Liver (tissue), 9 donors: ENCODE data around the gene TRIM22. TPM values are rescaled to one million over a fixed set of nuclear protein-coding genes. Genes with fewer than 3 reads are reported as not detected.

Experiments
- DNase-seq: peaks from one replicate; pipeline ENCODE4 v3.0.0-alpha.2; 2017; ENCODE audit warnings: low spot score
- H3K27ac ChIP-seq, 2 donors: one replicate each; pipeline ENCODE4 v1.7.0; 2013; ENCODE audit warnings: inconsistent platforms in 2 of 2, low read length in 2 of 2, control low read depth in 1 of 2, low read depth in 1 of 2, mild to moderate bottlenecking in 1 of 2
- H3K27me3 ChIP-seq, 4 donors: one replicate each; pipeline versions ENCODE4 v1.6.1 to v1.7.0; 2013; ENCODE audit warnings: low read length in 3 of 4, inconsistent platforms in 1 of 4, mild to moderate bottlenecking in 1 of 4, moderate library complexity in 1 of 4; ENCODE audit not compliant: control insufficient read depth in 4 of 4, insufficient read depth in 4 of 4
- H3K36me3 ChIP-seq, 4 donors: one replicate each; pipeline versions ENCODE4 v1.6.1 to v1.7.0; 2013; ENCODE audit warnings: low read length in 3 of 4, mild to moderate bottlenecking in 3 of 4, low read depth in 1 of 4, moderate library complexity in 1 of 4; ENCODE audit not compliant: control insufficient read depth in 4 of 4, insufficient read depth in 3 of 4
- H3K4me1 ChIP-seq, 4 donors: one replicate each; pipeline versions ENCODE4 v1.6.1 to v1.7.0; 2013; ENCODE audit warnings: low read length in 3 of 4, mild to moderate bottlenecking in 3 of 4, moderate library complexity in 1 of 4; ENCODE audit not compliant: control insufficient read depth in 4 of 4, insufficient read depth in 4 of 4
- H3K4me3 ChIP-seq, 3 donors: one replicate each; pipeline versions ENCODE4 v1.6.1 to v1.7.0; 2013; ENCODE audit warnings: low read length in 3 of 3, control low read depth in 1 of 3, low read depth in 1 of 3, mild to moderate bottlenecking in 1 of 3
- H3K9ac ChIP-seq, 2 donors: one replicate each; pipeline ENCODE4 v1.7.0; 2013; ENCODE audit warnings: low read length in 2 of 2, mild to moderate bottlenecking in 2 of 2, moderate library complexity in 2 of 2, control low read depth in 1 of 2, low read depth in 1 of 2
- H3K9me3 ChIP-seq, 4 donors: one replicate each; pipeline versions ENCODE4 v1.6.1 to v1.7.0; 2013; ENCODE audit warnings: low read length in 3 of 4; ENCODE audit not compliant: control insufficient read depth in 4 of 4
- CTCF ChIP-seq: fragments of 150-350 bp; IDR thresholded peaks from 2 replicates; pipeline ENCODE4 v1.5.1; 2017; ENCODE audit warnings: improper control_type of control experiment, low read depth, low read length; ENCODE audit not compliant: missing input control
- EGR1 ChIP-seq, 2 donors: IDR thresholded peaks; 2 replicates each; pipeline ENCODE4 v1.6.1; 2016 to 2018; ENCODE audit warnings: antibody characterized with exemption in 2 of 2, low read depth in 2 of 2
- FOXA1 ChIP-seq: IDR thresholded peaks from 2 replicates; pipeline ENCODE4 v1.6.1; 2016; ENCODE audit warnings: antibody characterized with exemption
- FOXA2 ChIP-seq: IDR thresholded peaks from 2 replicates; pipeline ENCODE4 v1.6.1; 2016; ENCODE audit warnings: antibody characterized with exemption
- GABPA ChIP-seq, 2 donors: IDR thresholded peaks in 1 of 2; conservative IDR thresholded peaks in 1 of 2; 2 replicates each; pipeline ENCODE4 v1.6.1; 2016; ENCODE audit warnings: antibody characterized with exemption in 2 of 2, mild to moderate bottlenecking in 1 of 2, moderate library complexity in 1 of 2
- HNF4A ChIP-seq, 2 donors: conservative IDR thresholded peaks; 2 replicates each; pipeline ENCODE4 v1.6.1; 2016; ENCODE audit warnings: antibody characterized with exemption in 2 of 2, mild to moderate bottlenecking in 2 of 2
- HNF4G ChIP-seq: IDR thresholded peaks from 2 replicates; pipeline ENCODE4 v1.6.1; 2016; ENCODE audit warnings: antibody characterized with exemption
- JUND ChIP-seq, 2 donors: IDR thresholded peaks; 2 replicates each; pipeline ENCODE4 v1.6.1; 2016; ENCODE audit warnings: antibody characterized with exemption in 2 of 2
- MAX ChIP-seq: IDR thresholded peaks from 2 replicates; pipeline ENCODE4 v1.6.1; 2016; ENCODE audit warnings: antibody characterized with exemption
- NR2F2 ChIP-seq: IDR thresholded peaks from 2 replicates; pipeline ENCODE4 v1.6.1; 2016; ENCODE audit warnings: antibody characterized with exemption
- RAD21 ChIP-seq, 2 donors: IDR thresholded peaks; 2 replicates each; pipeline ENCODE4 v1.6.1; 2016; ENCODE audit warnings: antibody characterized with exemption in 2 of 2, mild to moderate bottlenecking in 2 of 2
- REST ChIP-seq: IDR thresholded peaks from 2 replicates; pipeline ENCODE4 v1.6.1; 2016; ENCODE audit warnings: antibody characterized with exemption, mild to moderate bottlenecking
- RXRA ChIP-seq, 2 donors: IDR thresholded peaks; 2 replicates each; pipeline ENCODE4 v1.6.1; 2017 to 2018; ENCODE audit warnings: antibody characterized with exemption in 2 of 2, mild to moderate bottlenecking in 1 of 2
- SP1 ChIP-seq: IDR thresholded peaks from 2 replicates; pipeline ENCODE4 v1.6.1; 2018; ENCODE audit warnings: antibody characterized with exemption, mild to moderate bottlenecking
- TAF1 ChIP-seq: conservative IDR thresholded peaks from 2 replicates; pipeline ENCODE4 v1.6.1; 2016; ENCODE audit warnings: antibody characterized with exemption, mild to moderate bottlenecking
- YY1 ChIP-seq: IDR thresholded peaks from 2 replicates; pipeline ENCODE4 v1.6.1; 2016; ENCODE audit warnings: antibody characterized with exemption, mild to moderate bottlenecking
- WGBS: extraction: QIAGEN DNeasy Blood & Tissue Kit; methylation state at CpG from one replicate; pipeline ENCODE4 v1.1.7; 2013; 5-methylcytosine and 5-hydroxymethylcytosine counted together
- polyA plus RNA-seq, 2 donors: library from polyadenylated mRNA; stranded (reverse) in 1 of 2; unstranded in 1 of 2; fragments of 200-250 nt in 1 of 2; fragments of >200 nt in 1 of 2; fragmentation: Nextera tagmentation in 1 of 2; extraction: Ambion mirVana in 1 of 2; gene quantifications; one replicate each; pipeline versions ENCODE4 v1.2.1 to v1.2.3, GENCODE V29; 2013 to 2015
- total RNA-seq, 2 donors: library from RNA; depleted of rRNA; stranded (reverse); fragments of >200 nt; gene quantifications; one replicate each; pipeline ENCODE4 v1.2.3, GENCODE V29; 2014
- TF ChIP-seq, protein P1 (sequence below): IDR thresholded peaks from 2 replicates; pipeline ENCODE4 v1.6.1; 2016; ENCODE audit warnings: antibody characterized with exemption
- TF ChIP-seq, protein P2 (sequence below): IDR thresholded peaks from 2 replicates; pipeline ENCODE4 v1.6.1; 2016; ENCODE audit warnings: antibody characterized with exemption
- donor health status: healthy.
- donor health status: healthy.
- donor health status: healthy.
- donor health status: healthy.
- donor health status: healthy.

The TRIM22 gene
- total and polyA plus RNA-seq, 4 donors = 3.6 to 21.6 (median 9.6) TPM

DNA sequence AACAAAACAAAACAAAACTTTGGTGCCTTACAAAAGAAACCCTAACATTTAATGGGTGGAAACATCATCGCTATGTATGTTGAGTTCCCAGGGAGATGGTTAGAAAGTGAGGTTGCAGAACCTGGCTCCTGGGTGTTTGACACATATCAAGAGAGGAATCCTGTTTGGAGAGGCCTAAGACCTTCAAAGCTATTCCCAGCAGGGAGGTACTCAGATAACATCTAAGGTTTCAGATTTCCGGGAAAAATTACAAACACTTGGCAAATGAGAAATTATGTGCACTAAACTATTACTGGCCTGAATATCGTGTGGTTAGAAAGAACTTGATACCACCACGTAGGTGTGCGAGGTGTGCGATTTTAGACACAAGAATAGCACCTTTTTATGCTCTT is 23.2 kb upstream of the TRIM22 start:
- Histone ChIP-seq H3K36me3 (peaks cover 3 to 56% (median 30%) of the 10 kb centered on the region in 4 donors), H3K27ac (no peak overlapping the region), H3K4me1 (no peaks in the 10 kb centered on the region), H3K4me3 (no peak overlapping the region), H3K9me3 (no peaks in the 10 kb centered on the region), H3K9ac (no peak overlapping the region), H3K27me3 (no peaks in the 10 kb centered on the region)
- 94% methylated on average over 6 of the region's 6 CpGs for WGBS
- TF ChIP-seq SP1 = no peak
- no peak for TF ChIP-seq RAD21 (IDR thresholded peaks at IDR 0.05)
- no peak for TF ChIP-seq YY1
- no peak for TF ChIP-seq HNF4A (conservative IDR thresholded peaks at IDR 0.05)
- TF ChIP-seq JUND (IDR thresholded peaks at IDR 0.05) = no peak
- TF ChIP-seq RXRA (IDR thresholded peaks at IDR 0.05) = no peak
- TF ChIP-seq NR2F2 = no peak
- no peak for TF ChIP-seq HNF4G
- no peak for TF ChIP-seq REST
- no peak for TF ChIP-seq TAF1
- TF ChIP-seq FOXA2 = no peak
- no peak for TF ChIP-seq CTCF
- TF ChIP-seq, protein P1, sequence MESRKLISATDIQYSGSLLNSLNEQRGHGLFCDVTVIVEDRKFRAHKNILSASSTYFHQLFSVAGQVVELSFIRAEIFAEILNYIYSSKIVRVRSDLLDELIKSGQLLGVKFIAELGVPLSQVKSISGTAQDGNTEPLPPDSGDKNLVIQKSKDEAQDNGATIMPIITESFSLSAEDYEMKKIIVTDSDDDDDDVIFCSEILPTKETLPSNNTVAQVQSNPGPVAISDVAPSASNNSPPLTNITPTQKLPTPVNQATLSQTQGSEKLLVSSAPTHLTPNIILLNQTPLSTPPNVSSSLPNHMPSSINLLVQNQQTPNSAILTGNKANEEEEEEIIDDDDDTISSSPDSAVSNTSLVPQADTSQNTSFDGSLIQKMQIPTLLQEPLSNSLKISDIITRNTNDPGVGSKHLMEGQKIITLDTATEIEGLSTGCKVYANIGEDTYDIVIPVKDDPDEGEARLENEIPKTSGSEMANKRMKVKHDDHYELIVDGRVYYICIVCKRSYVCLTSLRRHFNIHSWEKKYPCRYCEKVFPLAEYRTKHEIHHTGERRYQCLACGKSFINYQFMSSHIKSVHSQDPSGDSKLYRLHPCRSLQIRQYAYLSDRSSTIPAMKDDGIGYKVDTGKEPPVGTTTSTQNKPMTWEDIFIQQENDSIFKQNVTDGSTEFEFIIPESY = no peak
- TF ChIP-seq, protein P2, sequence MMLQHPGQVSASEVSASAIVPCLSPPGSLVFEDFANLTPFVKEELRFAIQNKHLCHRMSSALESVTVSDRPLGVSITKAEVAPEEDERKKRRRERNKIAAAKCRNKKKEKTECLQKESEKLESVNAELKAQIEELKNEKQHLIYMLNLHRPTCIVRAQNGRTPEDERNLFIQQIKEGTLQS = no peak
- TF ChIP-seq GABPA (IDR thresholded peaks at IDR 0.05 in 1 of 2, conservative IDR thresholded peaks at IDR 0.05 in 1 of 2) = no peak
- TF ChIP-seq EGR1 (IDR thresholded peaks at IDR 0.05; ENCODE audit: low read depth in 2 of 2) = no peak
- no peak for TF ChIP-seq FOXA1
- TF ChIP-seq MAX = no peak
- no peak for DNase-seq
